Neural crest cell (in vitro differentiated cells): Measurements from ENCODE around the gene DTX3. TPM values are rescaled to one million over a fixed set of nuclear protein-coding genes. Genes with fewer than 3 reads are reported as not detected.
A peak's percentile ranks its signal among the peaks of the same experiment; 100 is the strongest.

Experiments
- DNase-seq: peaks from one replicate; pipeline ENCODE4 v3.0.0; 2021; ENCODE audit warnings: low read depth, mixed read lengths, low spot score
- H3K27ac Mint-ChIP-seq: one replicate; pipeline ENCODE4 v1.8.0; 2021; ENCODE audit warnings: mild to moderate bottlenecking, mixed read lengths; ENCODE audit not compliant: unreplicated experiment
- H3K27me3 Mint-ChIP-seq: 2 replicates; pipeline ENCODE4 v1.8.0; 2021; ENCODE audit warnings: low read depth, mild to moderate bottlenecking, mixed read lengths
- H3K36me3 Mint-ChIP-seq: 2 replicates; pipeline ENCODE4 v1.8.0; 2021; ENCODE audit warnings: low read depth, mild to moderate bottlenecking, mixed read lengths
- H3K4me1 Mint-ChIP-seq: 2 replicates; pipeline ENCODE4 v1.8.0; 2021; ENCODE audit warnings: mixed read lengths
- H3K4me3 Mint-ChIP-seq: one replicate; pipeline ENCODE4 v1.8.0; 2021; ENCODE audit warnings: mild to moderate bottlenecking, mixed read lengths
- H3K9me3 Mint-ChIP-seq: 2 replicates; pipeline ENCODE4 v1.8.0; 2021; ENCODE audit warnings: mixed read lengths
- total RNA-seq: library from RNA; stranded (reverse); gene quantifications from 2 replicates; pipeline ENCODE4 v1.2.1, GENCODE V29; 2021
- TF ChIP-seq, protein P1 (sequence below): fragments of 200-600 bp; sonication (generic); conservative IDR thresholded peaks from 2 replicates; pipeline ENCODE4 v1.5.0; 2021; ENCODE audit warnings: antibody characterized with exemption, mild to moderate bottlenecking

DTX3 gene
- total RNA-seq, 1 donor from 2014 or later, result 74.7 TPM

DNA sequence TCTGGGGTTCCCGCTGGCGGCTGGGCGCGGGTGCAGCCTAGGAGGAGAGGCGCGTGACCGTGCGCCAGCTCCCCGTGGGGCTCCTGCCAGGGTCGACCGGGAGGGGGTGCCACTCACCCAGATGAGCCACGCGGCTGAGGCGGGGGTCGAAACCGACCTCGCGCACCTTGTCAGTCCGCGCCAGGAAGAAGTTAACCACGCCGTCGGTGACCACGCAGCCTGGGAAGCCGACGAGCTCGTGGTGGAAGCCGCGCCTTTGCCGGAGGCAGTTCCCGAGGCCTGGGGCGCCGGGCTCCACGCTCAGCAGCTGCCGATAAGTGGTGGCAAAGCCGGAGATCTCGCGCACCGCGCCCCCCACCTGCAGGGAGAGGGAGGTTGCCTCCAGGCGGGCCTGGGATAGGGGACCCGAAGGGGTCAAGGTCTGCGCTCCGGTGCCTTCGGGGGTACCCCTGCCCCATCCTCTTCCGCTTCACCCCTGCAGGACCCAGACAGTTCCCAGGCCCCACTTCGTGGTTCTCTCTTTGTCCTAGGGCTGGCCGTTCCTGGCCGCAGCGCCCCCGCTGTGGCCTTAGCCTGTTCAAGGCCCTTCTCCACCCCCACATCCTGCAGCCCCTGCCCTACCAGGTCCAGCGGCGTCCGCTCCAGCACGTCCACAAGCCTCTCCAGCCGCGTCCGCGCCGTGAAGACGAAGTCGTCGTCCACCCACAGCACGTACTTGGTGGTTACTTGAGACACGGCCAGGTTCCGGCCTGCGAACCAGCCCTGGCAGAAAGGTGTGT lies 23.1 kb downstream of the DTX3 start:
- TF ChIP-seq, protein P1, sequence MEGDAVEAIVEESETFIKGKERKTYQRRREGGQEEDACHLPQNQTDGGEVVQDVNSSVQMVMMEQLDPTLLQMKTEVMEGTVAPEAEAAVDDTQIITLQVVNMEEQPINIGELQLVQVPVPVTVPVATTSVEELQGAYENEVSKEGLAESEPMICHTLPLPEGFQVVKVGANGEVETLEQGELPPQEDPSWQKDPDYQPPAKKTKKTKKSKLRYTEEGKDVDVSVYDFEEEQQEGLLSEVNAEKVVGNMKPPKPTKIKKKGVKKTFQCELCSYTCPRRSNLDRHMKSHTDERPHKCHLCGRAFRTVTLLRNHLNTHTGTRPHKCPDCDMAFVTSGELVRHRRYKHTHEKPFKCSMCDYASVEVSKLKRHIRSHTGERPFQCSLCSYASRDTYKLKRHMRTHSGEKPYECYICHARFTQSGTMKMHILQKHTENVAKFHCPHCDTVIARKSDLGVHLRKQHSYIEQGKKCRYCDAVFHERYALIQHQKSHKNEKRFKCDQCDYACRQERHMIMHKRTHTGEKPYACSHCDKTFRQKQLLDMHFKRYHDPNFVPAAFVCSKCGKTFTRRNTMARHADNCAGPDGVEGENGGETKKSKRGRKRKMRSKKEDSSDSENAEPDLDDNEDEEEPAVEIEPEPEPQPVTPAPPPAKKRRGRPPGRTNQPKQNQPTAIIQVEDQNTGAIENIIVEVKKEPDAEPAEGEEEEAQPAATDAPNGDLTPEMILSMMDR, result no peak
- Mint-ChIP-seq H3K36me3 (peaks cover 3% of the 10 kb centered on the region), H3K9me3 (no peaks in the 10 kb centered on the region), H3K4me3 (no peak overlapping the region), H3K4me1 (peaks cover 20% of the 10 kb centered on the region), H3K27ac (no peak overlapping the region), H3K27me3 (peaks cover 61% of the 10 kb centered on the region)
- DNase-seq, result no peak

DNA sequence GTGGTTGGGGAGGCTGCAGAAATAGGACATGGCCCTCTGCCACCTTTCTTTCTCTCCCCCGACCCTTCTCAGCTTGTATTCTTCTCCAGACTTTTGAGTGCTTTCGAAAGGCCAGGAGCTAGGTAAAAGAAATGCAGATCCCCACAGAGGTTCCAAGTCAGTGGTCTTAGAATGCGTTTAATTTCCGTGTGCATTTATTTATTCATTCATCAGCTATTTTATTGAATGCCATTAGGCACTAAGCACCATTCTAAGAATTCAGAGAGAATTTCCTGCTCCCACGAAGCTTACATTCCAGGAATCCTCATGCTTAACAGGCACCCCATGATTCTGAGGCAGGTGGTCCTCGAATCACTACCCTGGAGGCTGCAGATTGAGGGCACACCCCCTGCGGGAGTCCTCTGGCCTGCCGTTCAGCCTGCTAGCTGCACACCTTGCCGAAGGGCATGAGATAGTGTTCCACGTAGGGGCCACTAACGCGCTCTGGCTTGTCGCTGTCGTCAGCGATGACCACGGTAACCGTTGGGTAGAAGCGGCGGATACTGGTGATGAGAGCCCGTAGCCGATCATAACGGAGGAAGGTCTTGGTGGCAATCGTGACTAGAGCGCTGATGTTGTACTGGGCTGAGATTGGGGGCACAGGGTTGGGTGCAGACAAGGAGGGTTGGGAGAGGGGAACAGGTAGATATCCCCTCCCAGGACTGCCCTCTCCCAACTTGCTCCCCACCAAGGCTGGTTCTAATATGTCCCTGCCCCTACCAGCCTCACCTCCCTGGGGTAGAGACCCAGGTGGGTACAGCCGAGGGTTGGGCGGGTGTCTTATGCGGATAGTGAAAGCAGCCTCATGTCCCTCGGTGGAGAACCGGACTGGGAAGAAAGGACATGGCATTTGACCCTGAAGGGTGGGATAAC lies 23.9 kb downstream of the DTX3 start:
- peaks cover 3% of the 10 kb centered on the region for H3K36me3 Mint-ChIP-seq
- H3K4me3 Mint-ChIP-seq, result no peak overlapping the region
- TF ChIP-seq, protein P1, result no peak
- peaks cover 25% of the 10 kb centered on the region for H3K4me1 Mint-ChIP-seq
- no peak for DNase-seq
- no peak overlapping the region for H3K27ac Mint-ChIP-seq
- H3K27me3 Mint-ChIP-seq, result peaks cover 58% of the 10 kb centered on the region
- H3K9me3 Mint-ChIP-seq, result no peaks in the 10 kb centered on the region

DNA sequence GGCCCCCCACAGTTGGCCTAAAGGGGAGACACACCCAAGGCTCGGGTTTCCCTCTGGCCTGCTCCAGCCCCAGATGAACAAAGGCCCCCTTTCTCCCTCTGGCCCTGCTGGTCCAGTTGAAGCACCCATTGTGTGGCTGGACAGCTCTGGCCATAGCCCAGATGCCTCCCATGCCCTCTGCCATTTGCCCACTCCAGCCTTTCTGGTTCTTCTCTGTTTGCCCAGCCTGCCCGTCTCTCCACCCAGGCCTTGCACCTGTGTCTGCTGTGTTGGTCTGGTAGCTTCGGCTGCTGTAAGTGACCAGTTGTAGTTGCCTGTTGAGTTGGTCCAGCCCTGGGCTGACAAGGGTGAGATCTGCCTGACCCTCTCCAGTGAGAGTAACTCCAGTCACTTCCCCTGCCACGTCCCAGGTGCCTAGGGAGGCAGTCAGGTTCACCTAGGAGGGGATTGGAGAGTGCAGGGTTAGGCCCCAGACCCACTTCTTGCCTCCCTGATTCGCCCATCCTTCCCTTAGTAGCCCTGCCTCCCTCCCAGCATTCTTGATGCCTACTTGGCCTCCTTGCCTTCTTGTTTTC lies 25.4 kb downstream of the DTX3 start:
- no peak for DNase-seq
- TF ChIP-seq, protein P1, result no peak

DNA sequence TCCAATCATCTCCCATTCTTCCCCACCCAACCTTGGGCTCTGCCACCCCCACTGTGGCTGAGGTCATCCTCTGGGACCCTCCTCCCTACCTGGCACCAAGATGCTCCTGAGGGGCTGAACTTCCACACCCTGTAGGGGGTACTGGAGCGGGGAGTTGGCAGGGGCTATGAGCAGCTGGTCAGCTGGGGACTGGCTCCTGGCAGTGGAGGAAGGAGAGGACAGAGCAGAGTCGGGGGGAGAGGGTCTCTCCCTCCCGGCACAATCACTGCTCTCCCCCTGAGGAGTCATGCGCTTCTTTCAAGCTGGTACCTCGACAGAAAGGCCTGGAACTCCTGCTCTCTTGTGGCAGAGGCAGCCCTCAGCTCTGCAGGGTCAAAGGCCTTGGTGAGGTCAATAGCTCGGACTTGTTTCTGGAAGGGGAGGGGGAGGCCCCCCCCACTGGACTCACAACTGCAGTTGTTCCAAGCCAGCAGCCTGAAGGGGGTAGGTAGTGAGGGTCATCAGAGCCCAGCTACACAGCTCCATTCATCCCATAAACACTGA lies 26.3 kb downstream of the DTX3 start:
- peak overlapping the region; percentile 81 for H3K4me3 Mint-ChIP-seq

More for the DNA sequence above, 25.4 kb downstream of the DTX3 start:
- Mint-ChIP-seq H3K27me3 (peaks cover 54% of the 10 kb centered on the region), H3K4me3 (peak overlapping the region; percentile 72), H3K9me3 (no peaks in the 10 kb centered on the region), H3K4me1 (peaks cover 25% of the 10 kb centered on the region), H3K36me3 (peaks cover 3% of the 10 kb centered on the region), H3K27ac (no peak overlapping the region)

More for the DNA sequence above, 26.3 kb downstream of the DTX3 start:
- Mint-ChIP-seq H3K36me3 (peaks cover 3% of the 10 kb centered on the region), H3K9me3 (no peaks in the 10 kb centered on the region), H3K27me3 (peaks cover 57% of the 10 kb centered on the region), H3K4me1 (peaks cover 25% of the 10 kb centered on the region), H3K27ac (no peak overlapping the region)
- TF ChIP-seq, protein P1, result no peak
- no peak for DNase-seq
